Fibroblast of villous mesenchyme (primary cell): ENCODE data around the gene RAB40A. TPM values are rescaled to one million over a fixed set of nuclear protein-coding genes. Genes with fewer than 3 reads are reported as not detected.

ENCODE experiments used
- DNase-seq: peaks from one replicate; pipeline ENCODE4 v3.0.0-alpha.2; 2010; ENCODE audit warnings: low read depth
- H3K4me3 ChIP-seq: 2 replicates; pipeline ENCODE4 v1.5.1; 2011; ENCODE audit warnings: low read depth, mild to moderate bottlenecking, low read length
- total RNA-seq: library from RNA; depleted of rRNA; stranded (reverse); fragments of >200 nt; gene quantifications from 2 replicates; pipeline ENCODE4 v1.2.3, GENCODE V29; 2012
- TF ChIP-seq, protein P1 (sequence below): IDR thresholded peaks from 2 replicates; pipeline ENCODE4 v1.5.1; 2012; ENCODE audit warnings: low read depth, mild to moderate bottlenecking, low read length; ENCODE audit not compliant: insufficient read depth

Gene RAB40A
- total RNA-seq, 1 donor, result 0.43 TPM

DNA sequence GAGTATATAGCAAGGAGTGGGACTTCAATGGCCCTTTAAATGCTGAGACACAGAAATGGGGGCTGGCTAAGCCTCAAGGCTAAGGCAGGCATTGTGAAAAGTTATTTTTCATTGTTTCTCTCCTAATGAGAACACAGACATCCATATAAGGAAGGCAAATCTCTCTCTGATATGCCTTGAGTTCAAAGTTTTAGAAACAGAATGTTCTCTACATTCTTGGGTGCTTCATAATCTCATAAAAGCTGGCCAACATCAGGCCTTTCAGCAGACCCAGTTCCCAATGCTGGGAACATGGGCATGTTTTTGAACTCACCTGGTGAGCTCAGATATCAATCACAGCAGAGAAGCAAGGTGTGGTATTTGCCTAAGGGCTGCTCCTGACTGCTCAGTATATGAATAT, 19.4 kb upstream of the RAB40A start:
- H3K4me3 ChIP-seq, result no peak overlapping the region
- DNase-seq, result peak; percentile 25
- TF ChIP-seq, protein P1, sequence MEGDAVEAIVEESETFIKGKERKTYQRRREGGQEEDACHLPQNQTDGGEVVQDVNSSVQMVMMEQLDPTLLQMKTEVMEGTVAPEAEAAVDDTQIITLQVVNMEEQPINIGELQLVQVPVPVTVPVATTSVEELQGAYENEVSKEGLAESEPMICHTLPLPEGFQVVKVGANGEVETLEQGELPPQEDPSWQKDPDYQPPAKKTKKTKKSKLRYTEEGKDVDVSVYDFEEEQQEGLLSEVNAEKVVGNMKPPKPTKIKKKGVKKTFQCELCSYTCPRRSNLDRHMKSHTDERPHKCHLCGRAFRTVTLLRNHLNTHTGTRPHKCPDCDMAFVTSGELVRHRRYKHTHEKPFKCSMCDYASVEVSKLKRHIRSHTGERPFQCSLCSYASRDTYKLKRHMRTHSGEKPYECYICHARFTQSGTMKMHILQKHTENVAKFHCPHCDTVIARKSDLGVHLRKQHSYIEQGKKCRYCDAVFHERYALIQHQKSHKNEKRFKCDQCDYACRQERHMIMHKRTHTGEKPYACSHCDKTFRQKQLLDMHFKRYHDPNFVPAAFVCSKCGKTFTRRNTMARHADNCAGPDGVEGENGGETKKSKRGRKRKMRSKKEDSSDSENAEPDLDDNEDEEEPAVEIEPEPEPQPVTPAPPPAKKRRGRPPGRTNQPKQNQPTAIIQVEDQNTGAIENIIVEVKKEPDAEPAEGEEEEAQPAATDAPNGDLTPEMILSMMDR, result no peak

DNA sequence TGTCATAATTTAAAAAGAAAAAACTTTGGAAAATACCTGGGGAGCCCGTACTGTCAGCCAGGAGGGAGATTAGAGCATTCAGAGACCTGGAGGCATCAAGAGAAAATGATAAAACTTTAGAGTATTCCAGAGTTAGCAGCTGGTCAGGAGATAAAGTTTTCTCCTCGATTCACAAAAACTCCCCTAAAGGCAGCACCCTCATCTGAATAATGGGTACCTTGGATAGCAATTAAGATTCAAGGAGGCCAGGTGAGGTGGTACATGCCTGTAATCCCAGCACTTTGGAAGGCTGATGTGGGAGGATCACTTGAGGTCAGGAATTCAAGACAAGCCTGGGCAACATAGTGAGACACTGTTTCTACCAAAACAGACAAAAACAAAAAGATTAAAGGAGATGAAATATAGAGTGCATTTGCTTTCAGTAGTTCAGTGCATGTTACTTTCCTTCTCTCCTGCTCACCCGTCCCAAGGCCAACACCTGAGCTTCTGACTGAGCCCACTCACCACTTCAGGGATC, 18.6 kb upstream of the RAB40A start:
- DNase-seq, result no peak
- TF ChIP-seq, protein P1, result no peak
- no peak overlapping the region for H3K4me3 ChIP-seq

DNA sequence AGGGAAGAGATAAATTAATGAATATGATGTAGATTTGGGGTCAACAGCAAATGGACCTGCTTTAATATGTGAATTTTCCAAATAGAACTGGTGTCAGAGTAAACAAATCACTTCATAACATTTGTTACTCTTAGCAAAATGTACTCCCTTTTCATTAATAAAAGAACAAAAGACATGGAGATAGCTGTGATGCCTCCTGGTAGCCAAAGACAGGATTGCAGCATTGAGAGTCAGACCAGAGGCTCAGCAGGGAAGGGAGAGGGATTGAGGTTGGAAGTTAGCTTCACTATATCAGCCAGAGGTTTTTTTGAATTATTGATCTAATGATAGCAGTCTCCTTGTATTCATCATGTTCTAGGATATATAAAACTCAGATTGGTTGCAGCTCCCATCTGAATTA, 17.4 kb upstream of the RAB40A start:
- DNase-seq, result no peak
- no peak overlapping the region for H3K4me3 ChIP-seq
- TF ChIP-seq, protein P1, result peak; percentile 7

DNA sequence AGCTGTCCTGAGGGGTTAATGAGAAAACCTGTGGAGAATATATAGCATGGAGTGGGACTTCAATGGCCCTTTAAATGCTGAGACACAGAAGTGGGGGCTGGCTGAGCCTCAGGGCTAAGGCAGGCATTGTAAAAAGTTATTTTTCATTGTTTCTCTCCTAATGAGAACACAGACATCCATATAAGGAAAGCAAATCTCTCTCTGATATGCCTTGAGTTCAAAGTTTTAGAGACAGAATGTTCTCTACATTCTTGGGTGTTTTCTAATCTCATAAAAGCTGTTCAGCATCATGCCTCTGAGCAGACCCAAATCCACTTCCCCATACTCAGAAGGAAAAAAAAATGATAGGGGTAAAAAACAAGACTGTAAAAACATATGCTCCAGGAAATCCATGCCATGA, 16.8 kb upstream of the RAB40A start:
- DNase-seq, result peak; percentile 56
- no peak overlapping the region for H3K4me3 ChIP-seq
- TF ChIP-seq, protein P1, result no peak

DNA sequence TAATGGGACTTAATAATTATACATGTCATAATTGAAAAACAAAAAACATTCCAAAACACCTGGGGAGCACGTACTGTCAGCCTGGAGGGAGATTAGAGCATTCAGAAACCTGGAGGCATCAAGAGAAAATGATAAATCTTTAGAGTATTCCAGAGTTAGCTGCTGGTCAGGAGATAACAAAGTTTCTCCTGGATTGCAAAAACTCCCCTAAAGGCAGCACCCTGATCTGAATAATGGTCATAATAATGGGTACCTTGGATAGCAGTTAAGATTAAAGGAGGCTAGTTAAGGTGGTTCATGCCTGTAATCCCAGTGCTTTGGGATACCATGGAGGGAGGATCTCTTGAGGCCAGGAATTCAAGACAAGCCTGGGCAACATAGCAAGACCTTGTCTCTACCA, 15.9 kb upstream of the RAB40A start:
- no peak overlapping the region for H3K4me3 ChIP-seq
- TF ChIP-seq, protein P1, result no peak
- no peak for DNase-seq

DNA sequence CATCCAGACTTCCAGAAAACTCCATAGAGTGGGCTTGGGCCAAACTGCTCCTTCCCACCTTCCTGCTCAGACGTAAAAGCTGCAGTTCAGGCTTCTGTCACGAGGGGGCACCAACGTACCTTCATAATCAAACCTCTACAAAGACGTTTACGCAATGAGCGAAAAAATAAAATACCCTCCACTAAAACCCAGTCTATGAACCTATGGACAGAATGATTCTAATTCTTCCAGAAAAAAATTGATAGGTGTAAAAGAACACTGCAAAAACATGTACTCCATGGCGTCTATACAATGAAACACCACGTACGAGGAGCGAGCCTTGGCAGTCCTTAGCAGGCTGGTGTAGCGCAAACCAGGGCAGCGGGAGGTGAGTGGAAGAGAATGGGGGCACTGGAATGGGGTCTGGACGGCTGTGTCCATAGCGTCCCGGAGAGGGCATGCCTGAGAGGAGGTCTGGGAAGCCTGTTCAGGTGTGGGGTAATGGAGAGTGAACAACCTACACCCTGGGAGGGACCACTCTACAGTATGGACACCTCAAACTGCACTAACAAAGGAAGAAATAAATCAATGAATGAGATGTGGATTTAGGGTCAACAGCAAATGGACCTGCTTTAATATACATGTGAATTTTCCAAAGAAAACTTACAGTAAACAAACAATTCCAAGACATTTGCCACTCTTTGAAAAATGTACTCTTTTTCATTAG, 14.4 kb upstream of the RAB40A start:
- TF ChIP-seq, protein P1, result peak; percentile 74
- H3K4me3 ChIP-seq, result peak overlapping the region; percentile 33
- peak; percentile 71 for DNase-seq

DNA sequence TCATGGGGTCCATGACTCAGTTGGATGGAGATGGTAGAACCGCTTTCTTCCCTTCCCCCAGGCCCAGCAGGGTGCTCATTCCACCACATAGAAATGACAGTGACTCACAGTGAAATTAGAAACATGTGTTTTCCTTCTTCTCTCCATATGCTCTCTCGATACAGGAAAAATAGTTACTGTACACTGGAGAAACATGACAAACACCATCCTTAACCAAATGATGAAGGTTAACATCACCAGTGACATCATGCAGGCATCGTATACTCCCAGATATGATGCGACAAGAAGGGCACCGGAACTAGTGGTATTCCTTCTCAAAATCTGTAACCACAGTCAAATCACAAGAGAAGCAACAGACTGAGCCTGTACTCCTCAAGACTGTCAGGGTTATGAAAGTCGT, 11.7 kb upstream of the RAB40A start:
- TF ChIP-seq, protein P1, result no peak
- H3K4me3 ChIP-seq, result no peak overlapping the region

More for the DNA sequence above, 11.7 kb upstream of the RAB40A start:
- peak; percentile 60 for DNase-seq
